ENCODE measurements around the gene HYCC1.

DNA sequence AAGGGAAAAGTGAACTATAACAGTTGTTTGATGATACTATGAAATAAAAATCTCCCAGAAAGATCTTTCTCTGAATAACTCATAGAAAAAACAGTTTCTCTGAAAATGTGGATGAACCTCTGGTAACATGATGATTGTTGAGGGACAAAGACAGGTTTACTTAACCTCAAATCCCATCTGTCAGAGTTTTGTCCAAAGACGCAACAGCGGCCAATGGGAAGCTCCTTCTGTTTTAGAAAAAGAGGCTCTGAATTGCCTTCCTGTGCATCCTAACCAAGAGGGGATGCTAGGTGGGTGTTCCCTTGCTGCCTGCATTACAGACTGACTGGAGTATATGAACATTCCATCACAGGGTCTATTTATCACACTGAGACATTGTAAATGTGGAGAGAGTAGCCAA, 8.9 kb upstream of the HYCC1 start:
- TF ChIP-seq, protein P1, sequence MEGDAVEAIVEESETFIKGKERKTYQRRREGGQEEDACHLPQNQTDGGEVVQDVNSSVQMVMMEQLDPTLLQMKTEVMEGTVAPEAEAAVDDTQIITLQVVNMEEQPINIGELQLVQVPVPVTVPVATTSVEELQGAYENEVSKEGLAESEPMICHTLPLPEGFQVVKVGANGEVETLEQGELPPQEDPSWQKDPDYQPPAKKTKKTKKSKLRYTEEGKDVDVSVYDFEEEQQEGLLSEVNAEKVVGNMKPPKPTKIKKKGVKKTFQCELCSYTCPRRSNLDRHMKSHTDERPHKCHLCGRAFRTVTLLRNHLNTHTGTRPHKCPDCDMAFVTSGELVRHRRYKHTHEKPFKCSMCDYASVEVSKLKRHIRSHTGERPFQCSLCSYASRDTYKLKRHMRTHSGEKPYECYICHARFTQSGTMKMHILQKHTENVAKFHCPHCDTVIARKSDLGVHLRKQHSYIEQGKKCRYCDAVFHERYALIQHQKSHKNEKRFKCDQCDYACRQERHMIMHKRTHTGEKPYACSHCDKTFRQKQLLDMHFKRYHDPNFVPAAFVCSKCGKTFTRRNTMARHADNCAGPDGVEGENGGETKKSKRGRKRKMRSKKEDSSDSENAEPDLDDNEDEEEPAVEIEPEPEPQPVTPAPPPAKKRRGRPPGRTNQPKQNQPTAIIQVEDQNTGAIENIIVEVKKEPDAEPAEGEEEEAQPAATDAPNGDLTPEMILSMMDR (IDR thresholded peaks at IDR 0.05 in 4 of 5, conservative IDR thresholded peaks at IDR 0.05 in 1 of 5): no peak
- TF ChIP-seq POLR2A (IDR thresholded peaks at IDR 0.05): no peak

Data from gastrocnemius medialis (tissue), 4 donors.